Right kidney (tissue), 1 donor: Measurements from ENCODE around the gene CR1.
"Not testable (repeated sequence)": the region's sequence is repeated elsewhere in the genome, so short reads cannot be mapped to it uniquely, and the experiment has no call there.

Experiments
- DNase-seq: peaks from one replicate; pipeline ENCODE4 v3.0.0-alpha.2; 2016

CR1 gene

GRCh38 chr1:207676153-207676552 is 180.2 kb downstream of the CR1 start:
- DNase-seq: no peak

- not testable (repeated sequence) for DNase-seq
Measured at GRCh38 chr1:207680590-207681388, 184.8 kb downstream of the CR1 start.

GRCh38 chr1:207682872-207683434 is 187.0 kb downstream of the CR1 start:
- not testable (repeated sequence) for DNase-seq

- DNase-seq: not testable (repeated sequence)
Measured at GRCh38 chr1:207690551-207690950, 194.6 kb downstream of the CR1 start.

GRCh38 chr1:207691010-207691409 is 195.1 kb downstream of the CR1 start:
- no peak for DNase-seq
